Peyer's patch (tissue), 4 donors: ENCODE results near the gene FCER2.

Experiments
- CTCF ChIP-seq, 6 experiments: fragments of 450-650 bp in 4 of 6; fragments of 200-600 bp in 2 of 6; sonication (generic) in 1 of 6; IDR thresholded peaks; one replicate each; pipeline ENCODE4 v1.5.1; 2017 to 2019; ENCODE audit warnings: antibody characterized with exemption in 6 of 6, mild to moderate bottlenecking in 3 of 6, moderate library complexity in 1 of 6
- POLR2A ChIP-seq, 2 donors: fragments of 450-650 bp; IDR thresholded peaks; one replicate each; pipeline ENCODE4 v1.5.1; 2017; ENCODE audit warnings: antibody characterized with exemption in 2 of 2, mild to moderate bottlenecking in 2 of 2, moderate library complexity in 2 of 2

- no peak for TF ChIP-seq POLR2A (IDR thresholded peaks at IDR 0.05)
- no peak for TF ChIP-seq CTCF (IDR thresholded peaks at IDR 0.05)
Measured at GRCh38 chr19:7709932-7710460, 8.1 kb upstream of the FCER2 start.
